Measurements from ENCODE around the gene ISG20L2.

GRCh38 chr1:156750191-156750672, 21.7 kb upstream of the ISG20L2 start:
- TF ChIP-seq RAD21 (IDR thresholded peaks at IDR 0.05; ENCODE audit: low read depth) (no peak), NFIC (IDR thresholded peaks at IDR 0.05) (no peak; the same call in 1 of the 2 replicates), EGR1 (IDR thresholded peaks at IDR 0.05) (0 out of 2 replicates have a peak, but pooled peaks have one; percentile 39), TEAD4 (IDR thresholded peaks at IDR 0.05) (no peak), FOXM1 (IDR thresholded peaks at IDR 0.05; ENCODE audit: borderline replicate concordance, low read depth) (no peak), CREB1 (IDR thresholded peaks at IDR 0.05; ENCODE audit: low read depth) (no peak), CEBPB (IDR thresholded peaks at IDR 0.05) (no peak), YY1 (IDR thresholded peaks at IDR 0.05; ENCODE audit: low read depth) (0 out of 2 replicates have a peak, but pooled peaks have one; percentile 22), TAF1 (IDR thresholded peaks at IDR 0.05; ENCODE audit: low read depth) (0 out of 2 replicates have a peak, but pooled peaks have one; percentile 30), REST (IDR thresholded peaks at IDR 0.05; ENCODE audit: low read depth) (no peak)

All from Ishikawa (cell line).